GM06990 (cell line): ENCODE measurements around the gene MCU.

Experiments used
- DNase-seq: peaks from one replicate; pipeline ENCODE4 v3.0.0-alpha.2; 2011; ENCODE audit not compliant: insufficient read length; ENCODE audit errors: extremely low read depth
- H3K27me3 ChIP-seq: replicated peaks from 2 replicates; pipeline ENCODE4 v1.6.0; 2011; ENCODE audit warnings: low read length; ENCODE audit not compliant: control insufficient read depth, insufficient read depth
- H3K36me3 ChIP-seq: 2 replicates; pipeline ENCODE4 v1.5.1; 2011; ENCODE audit warnings: low read length; ENCODE audit not compliant: control insufficient read depth, insufficient read depth
- H3K4me3 ChIP-seq: replicated peaks from 2 replicates; pipeline ENCODE4 v1.5.1; 2011; ENCODE audit warnings: low read depth, mild to moderate bottlenecking, control low read depth, low read length
- TF ChIP-seq, protein P1 (sequence below): IDR thresholded peaks from 2 replicates; pipeline ENCODE4 v1.5.1; 2011; ENCODE audit warnings: low read length, control low read depth, mild to moderate bottlenecking, inconsistent platforms; ENCODE audit not compliant: insufficient read depth, poor library complexity, severe bottlenecking

MCU gene

DNA sequence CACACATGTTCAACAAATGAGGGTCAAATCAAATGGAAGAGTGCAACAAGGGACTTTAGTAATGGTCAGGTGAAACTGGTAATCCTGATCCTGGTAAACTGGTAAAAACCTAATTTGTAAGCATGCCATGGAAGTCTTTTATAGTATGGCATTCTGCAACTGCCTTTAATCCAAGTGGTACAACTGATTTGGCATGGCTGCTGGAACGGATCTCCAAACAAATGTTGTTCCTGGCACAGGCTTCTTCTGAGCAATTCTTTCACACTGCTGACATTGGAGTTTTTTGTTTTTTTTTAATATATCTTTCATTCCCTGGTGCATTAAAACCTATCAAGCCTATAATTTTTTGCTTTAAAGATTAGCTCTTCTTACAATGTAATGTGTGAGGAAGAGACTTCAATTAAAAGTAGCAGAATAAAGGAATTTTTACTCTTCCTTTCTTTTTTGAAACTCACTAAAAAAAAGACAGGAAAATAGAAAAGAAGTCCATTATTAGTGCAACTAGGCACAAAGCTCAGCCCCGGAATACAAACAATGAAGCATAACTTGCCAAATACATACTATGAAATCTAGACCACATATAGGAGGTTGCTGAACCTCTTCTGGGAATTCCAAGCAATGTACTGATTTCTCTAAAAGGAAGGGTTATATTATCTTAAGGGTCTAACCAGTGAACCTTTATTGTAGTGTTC is 122.3 kb downstream of the MCU start:
- TF ChIP-seq, protein P1, sequence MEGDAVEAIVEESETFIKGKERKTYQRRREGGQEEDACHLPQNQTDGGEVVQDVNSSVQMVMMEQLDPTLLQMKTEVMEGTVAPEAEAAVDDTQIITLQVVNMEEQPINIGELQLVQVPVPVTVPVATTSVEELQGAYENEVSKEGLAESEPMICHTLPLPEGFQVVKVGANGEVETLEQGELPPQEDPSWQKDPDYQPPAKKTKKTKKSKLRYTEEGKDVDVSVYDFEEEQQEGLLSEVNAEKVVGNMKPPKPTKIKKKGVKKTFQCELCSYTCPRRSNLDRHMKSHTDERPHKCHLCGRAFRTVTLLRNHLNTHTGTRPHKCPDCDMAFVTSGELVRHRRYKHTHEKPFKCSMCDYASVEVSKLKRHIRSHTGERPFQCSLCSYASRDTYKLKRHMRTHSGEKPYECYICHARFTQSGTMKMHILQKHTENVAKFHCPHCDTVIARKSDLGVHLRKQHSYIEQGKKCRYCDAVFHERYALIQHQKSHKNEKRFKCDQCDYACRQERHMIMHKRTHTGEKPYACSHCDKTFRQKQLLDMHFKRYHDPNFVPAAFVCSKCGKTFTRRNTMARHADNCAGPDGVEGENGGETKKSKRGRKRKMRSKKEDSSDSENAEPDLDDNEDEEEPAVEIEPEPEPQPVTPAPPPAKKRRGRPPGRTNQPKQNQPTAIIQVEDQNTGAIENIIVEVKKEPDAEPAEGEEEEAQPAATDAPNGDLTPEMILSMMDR = no peak
- no peaks in the 10 kb centered on the region for H3K27me3 ChIP-seq
- DNase-seq = no peak
- H3K36me3 ChIP-seq = no peaks in the 10 kb centered on the region
- H3K4me3 ChIP-seq = no peak overlapping the region

DNA sequence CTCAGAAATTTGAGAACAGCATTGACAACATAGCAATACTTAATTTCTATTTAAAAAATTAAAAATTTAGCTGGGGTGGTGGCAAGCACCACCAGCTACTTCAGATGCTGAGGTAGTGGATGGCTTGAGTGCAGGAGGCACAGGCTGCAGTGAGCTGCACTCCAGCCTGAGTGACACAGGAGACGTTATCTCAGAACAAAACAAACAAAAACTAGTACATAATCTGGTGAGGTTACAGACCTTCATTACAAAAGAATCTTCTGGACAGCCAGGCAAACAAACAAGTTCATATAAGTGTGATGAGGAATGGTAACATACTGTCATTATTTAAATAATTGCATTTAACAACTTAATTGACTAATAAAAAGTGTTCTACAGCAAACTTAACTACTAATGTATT is 124.6 kb downstream of the MCU start:
- TF ChIP-seq, protein P1 = no peak
- no peaks in the 10 kb centered on the region for H3K27me3 ChIP-seq
- H3K4me3 ChIP-seq = no peak overlapping the region
- no peaks in the 10 kb centered on the region for H3K36me3 ChIP-seq
- DNase-seq = no peak

DNA sequence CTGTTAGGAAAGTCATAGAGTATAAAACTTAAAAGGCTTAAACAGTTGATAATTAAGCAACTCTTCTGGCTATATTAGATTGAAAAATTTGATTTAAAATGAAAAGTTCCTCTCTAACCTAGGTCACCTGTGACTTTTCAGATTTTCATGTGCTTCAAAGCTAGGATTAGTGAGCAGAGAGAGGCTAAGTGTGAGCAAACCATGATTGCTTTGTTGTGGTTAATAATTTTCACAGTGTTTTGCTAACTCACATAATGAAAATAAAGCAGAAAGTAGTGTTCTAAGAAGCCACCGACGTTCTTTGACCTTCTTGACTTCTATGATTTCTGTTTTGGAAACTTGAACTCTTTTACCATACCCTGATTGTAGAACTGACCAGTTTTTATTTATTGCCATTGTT is 126.1 kb downstream of the MCU start:
- no peaks in the 10 kb centered on the region for H3K36me3 ChIP-seq
- no peaks in the 10 kb centered on the region for H3K27me3 ChIP-seq
- TF ChIP-seq, protein P1 = no peak
- no peak overlapping the region for H3K4me3 ChIP-seq
- no peak for DNase-seq

DNA sequence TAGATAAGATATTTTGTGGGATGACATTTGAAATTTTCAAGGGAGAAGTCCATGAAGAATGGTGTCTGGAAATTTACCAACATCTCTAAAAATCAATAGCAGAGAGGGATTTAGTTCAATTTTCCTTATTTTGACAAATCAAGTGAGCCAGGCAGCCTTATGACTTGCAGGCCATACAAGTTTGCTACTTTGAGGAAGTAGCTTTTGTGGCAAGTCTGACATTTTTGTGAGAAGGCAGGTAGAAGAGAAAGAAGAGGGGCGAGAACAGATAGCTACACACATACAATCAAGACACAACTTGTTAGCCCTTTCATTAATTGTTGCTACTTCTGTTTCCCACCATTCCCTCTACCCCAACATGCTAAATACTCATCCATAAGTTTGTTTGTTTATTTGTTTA is 127.1 kb downstream of the MCU start:
- no peaks in the 10 kb centered on the region for H3K27me3 ChIP-seq
- TF ChIP-seq, protein P1 = no peak
- H3K4me3 ChIP-seq = no peak overlapping the region
- no peak for DNase-seq
- no peaks in the 10 kb centered on the region for H3K36me3 ChIP-seq

DNA sequence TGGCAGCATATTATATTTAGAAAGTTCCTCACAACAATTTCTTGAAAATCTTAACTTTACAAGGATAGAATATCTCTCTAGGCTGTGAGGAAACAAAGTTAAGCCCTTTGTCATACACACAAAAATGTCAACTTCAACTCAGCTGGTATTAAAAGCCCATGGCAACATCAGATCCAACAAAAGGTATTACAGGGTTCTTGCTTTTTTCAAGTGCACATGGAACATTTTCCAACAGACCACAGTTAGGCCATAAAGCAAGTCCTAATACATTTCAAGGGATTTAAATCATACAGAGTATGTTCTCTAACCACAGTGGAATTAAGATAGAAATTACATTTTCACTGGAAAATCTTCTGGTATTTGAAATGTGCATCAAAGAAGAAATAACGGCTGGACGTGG is 129.7 kb downstream of the MCU start:
- H3K36me3 ChIP-seq = no peaks in the 10 kb centered on the region
- TF ChIP-seq, protein P1 = no peak
- no peak for DNase-seq
- H3K27me3 ChIP-seq = no peaks in the 10 kb centered on the region
- no peak overlapping the region for H3K4me3 ChIP-seq
